Kidney capillary endothelial cell (primary cell): ENCODE data around the gene CNST.

Experiments used
- DNase-seq: peaks from one replicate; pipeline ENCODE4 v3.0.0-alpha.2; 2018; ENCODE audit warnings: low spot score

The CNST gene

GRCh38 chr1:246566128-246566812, at the start of gene CNST, which contains the start of gene TFB2M:
CNST (plus strand) TSS chr1:246566456; CDS start chr1:246591563, 25,107 bp downstream.
TFB2M (minus strand) TSS chr1:246566261; CDS start chr1:246566138, 123 bp downstream.
- DNase-seq: peak; percentile 100

- DNase-seq: no peak
Measured at GRCh38 chr1:246517391-246517790, 48.9 kb upstream of the CNST start.

- no peak for DNase-seq
Measured at GRCh38 chr1:246518456-246519205, 47.6 kb upstream of the CNST start.

- DNase-seq: no peak
Measured at GRCh38 chr1:246519514-246519913, 46.7 kb upstream of the CNST start.

GRCh38 chr1:246526380-246526779, 39.9 kb upstream of the CNST start:
- no peak for DNase-seq

GRCh38 chr1:246526915-246527314, 39.3 kb upstream of the CNST start:
- no peak for DNase-seq

- DNase-seq: no peak
Measured at GRCh38 chr1:246527402-246528088, 38.7 kb upstream of the CNST start.

- DNase-seq: no peak
Measured at GRCh38 chr1:246528933-246529731, 37.1 kb upstream of the CNST start.

- no peak for DNase-seq
Measured at GRCh38 chr1:246530482-246530881, 35.8 kb upstream of the CNST start.

- no peak for DNase-seq
Measured at GRCh38 chr1:246532519-246532918, 33.7 kb upstream of the CNST start.

GRCh38 chr1:246533371-246533905, 32.8 kb upstream of the CNST start:
- DNase-seq: no peak

- no peak for DNase-seq
Measured at GRCh38 chr1:246534114-246534513, 32.1 kb upstream of the CNST start.

GRCh38 chr1:246537441-246537840, 28.8 kb upstream of the CNST start:
- no peak for DNase-seq

GRCh38 chr1:246537887-246538286, 28.4 kb upstream of the CNST start:
- no peak for DNase-seq

- no peak for DNase-seq
Measured at GRCh38 chr1:246540738-246541491, 25.3 kb upstream of the CNST start.

- DNase-seq: no peak
Measured at GRCh38 chr1:246544001-246544400, 22.3 kb upstream of the CNST start.

GRCh38 chr1:246549665-246550064, 16.6 kb upstream of the CNST start:
- no peak for DNase-seq

GRCh38 chr1:246550402-246550801, 15.9 kb upstream of the CNST start:
- no peak for DNase-seq

- no peak for DNase-seq
Measured at GRCh38 chr1:246552110-246552509, 14.1 kb upstream of the CNST start.

- DNase-seq: no peak
Measured at GRCh38 chr1:246554201-246554600, 12.1 kb upstream of the CNST start.

GRCh38 chr1:246558041-246558440, 8.2 kb upstream of the CNST start:
- no peak for DNase-seq
